Panc1 (cell line): Measurements from ENCODE around the gene GEMIN7. TPM values are rescaled to one million over a fixed set of nuclear protein-coding genes. Genes with fewer than 3 reads are reported as not detected.
A peak's percentile ranks its signal among the peaks of the same experiment; 100 is the strongest.

Experiments
- ATAC-seq: fragments of 200-7000 bp; cut with Tn5 transposase; 2 replicates; pipeline ENCODE4 v1.9.1; 2020; ENCODE audit warnings: mild to moderate bottlenecking, moderate library complexity
- BruUV-seq: library from RNA; stranded (reverse); fragments of 400-500 nt; replicated peaks from 2 replicates; lab custom pipeline; 2021; lab: Mats Ljungman, UMichigan
- CTCF ChIA-PET: fragments of 300-600 bp; sonication (Branson Sonifier 250); formaldehyde crosslinking; loops from one replicate; lab custom pipeline; 2022; ENCODE audit warnings: antibody characterized with exemption; lab: Charles Lee
- POLR2A ChIA-PET: fragments of 300-600 bp; sonication (Branson Sonifier 250); formaldehyde crosslinking; loops from one replicate; lab custom pipeline; 2022; ENCODE audit warnings: antibody characterized with exemption; lab: Charles Lee
- DNase-seq: peaks from one replicate; pipeline ENCODE4 v3.0.0-alpha.2; 2010; ENCODE audit warnings: low read depth, low spot score
- H3K27ac ChIP-seq: 2 replicates; pipeline ENCODE4 v1.5.1; 2011; ENCODE audit warnings: mild to moderate bottlenecking, low read length, inconsistent platforms
- H3K27me3 ChIP-seq: fragments of 200-500 bp; sonication (Bioruptor generic); 2 replicates; pipeline ENCODE4 v1.6.0; 2014; ENCODE audit warnings: low read length, inconsistent platforms; ENCODE audit not compliant: control insufficient read depth, insufficient read depth
- H3K36me3 ChIP-seq: fragments of 200-500 bp; sonication (Bioruptor generic); 2 replicates; pipeline ENCODE4 v1.5.1; 2014; ENCODE audit warnings: inconsistent platforms, mild to moderate bottlenecking, low read length, moderate library complexity; ENCODE audit not compliant: control insufficient read depth, insufficient read depth
- H3K4me1 ChIP-seq: 2 replicates; pipeline ENCODE4 v1.5.1; 2011; ENCODE audit warnings: inconsistent platforms, mild to moderate bottlenecking, low read length, moderate library complexity; ENCODE audit not compliant: control insufficient read depth, insufficient read depth
- H3K4me3 ChIP-seq, 2 experiments: 2 replicates each; pipeline ENCODE4 v1.5.1; 2011 to 2012; ENCODE audit warnings: low read depth in 2 of 2, low read length in 2 of 2, mild to moderate bottlenecking in 2 of 2, inconsistent platforms in 1 of 2, moderate library complexity in 1 of 2
- H3K9me3 ChIP-seq: fragments of 200-500 bp; sonication (Bioruptor generic); 2 replicates; pipeline ENCODE4 v1.5.1; 2014; ENCODE audit warnings: low read depth, mild to moderate bottlenecking, inconsistent platforms, low read length, moderate library complexity; ENCODE audit not compliant: control insufficient read depth, insufficient read depth
- CTCF ChIP-seq: fragments of 450-650 bp; IDR thresholded peaks from 2 replicates; pipeline ENCODE4 v1.5.1; 2017; ENCODE audit warnings: mild to moderate bottlenecking
- POLR2AphosphoS5 ChIP-seq: IDR thresholded peaks from 2 replicates; pipeline ENCODE4 v1.6.1; 2012; ENCODE audit warnings: mild to moderate bottlenecking, low read depth, low read length, moderate library complexity
- REST ChIP-seq, 2 experiments: IDR thresholded peaks; 2 replicates each; pipeline ENCODE4 v1.6.1; 2011 to 2012; ENCODE audit warnings: low read depth in 2 of 2, control low read depth in 1 of 2, low read length in 1 of 2, mild to moderate bottlenecking in 1 of 2, moderate library complexity in 1 of 2; ENCODE audit not compliant: insufficient read depth in 1 of 2
- SIN3A ChIP-seq: IDR thresholded peaks from 2 replicates; pipeline ENCODE4 v1.6.1; 2012; ENCODE audit warnings: low read depth, mild to moderate bottlenecking, low read length, moderate library complexity, borderline replicate concordance; ENCODE audit not compliant: insufficient read depth
- TCF7L2 ChIP-seq: IDR thresholded peaks from 2 replicates; pipeline ENCODE4 v1.6.1; 2011; ENCODE audit warnings: mild to moderate bottlenecking, low read depth, low read length, inconsistent platforms
- in situ Hi-C: cut with HindIII; loops from 2 replicates; pipeline ENCODE4 v1.10.0; 2016; ENCODE audit warnings: low sequenced_read_pairs, low pct_unique_long_range_greater_than_20kb
- intact Hi-C: fragments of 100-400 bp; cut with micrococcal nuclease; formaldehyde crosslinking; loops from one replicate; pipeline ENCODE4 v1.10.0; 2022; ENCODE audit not compliant: unreplicated experiment
- total RNA-seq: library from RNA; stranded (reverse); gene quantifications from one replicate; pipeline ENCODE4 v1.2.1, GENCODE V29; 2021; ENCODE audit not compliant: unreplicated experiment

The GEMIN7 gene
- total RNA-seq, 1 experiment from 2014 or later: 29.5 TPM

GRCh38 chr19:45128806-45129205, 49.7 kb downstream of the GEMIN7 start:
- DNase-seq (no peak), ATAC-seq (no peak)
- ChIA-PET POLR2A (no interaction called here), CTCF (no interaction called here)
- Histone ChIP-seq H3K36me3 (no peaks in the 10 kb centered on the region), H3K4me1 (no peaks in the 10 kb centered on the region), H3K4me3 (no peak overlapping the region), H3K27ac (no peak overlapping the region), H3K27me3 (no peaks in the 10 kb centered on the region), H3K9me3 (no peaks in the 10 kb centered on the region)
- no TSS peak for BruUV-seq
- in situ Hi-C loops (no loop called here), intact Hi-C loops (no loop called here)
- no peak for TF ChIP-seq POLR2AphosphoS5

DNA sequence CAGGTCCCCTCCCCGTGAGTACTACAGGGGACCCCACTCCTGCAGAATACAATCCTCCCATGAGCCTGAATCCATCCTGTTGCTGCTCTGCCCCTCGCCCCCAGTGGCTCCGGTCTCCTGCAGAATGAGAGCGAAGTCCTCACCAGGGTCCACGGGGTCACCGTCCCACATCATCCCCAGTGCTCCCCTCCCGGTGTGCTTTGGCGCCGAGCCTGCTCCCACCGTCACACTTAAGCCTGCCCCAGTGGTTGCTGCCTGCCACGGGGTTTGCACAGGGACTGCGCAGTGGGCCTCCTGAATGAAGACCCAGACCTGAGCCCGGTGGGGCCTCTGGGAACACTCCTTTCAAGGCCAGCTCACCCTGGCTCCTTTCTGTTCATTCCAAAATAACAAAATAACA, 51.2 kb downstream of the GEMIN7 start:
- Histone ChIP-seq H3K27ac (no peak overlapping the region), H3K36me3 (no peaks in the 10 kb centered on the region), H3K9me3 (no peaks in the 10 kb centered on the region), H3K27me3 (no peaks in the 10 kb centered on the region), H3K4me1 (no peaks in the 10 kb centered on the region), H3K4me3 (no peak overlapping the region)
- ATAC-seq (no peak), DNase-seq (no peak)
- ChIA-PET CTCF (no interaction called here), POLR2A (no interaction called here)
- intact Hi-C loops (no loop called here), in situ Hi-C loops (no loop called here)
- TF ChIP-seq REST (IDR thresholded peaks at IDR 0.05; ENCODE audit: insufficient read depth in 1 of 2, low read depth in 2 of 2, low read length in 1 of 2): no peak
- no peak for TF ChIP-seq SIN3A
- BruUV-seq: no TSS peak

- TF ChIP-seq CTCF: no peak; the same call in 1 of the 2 replicates
- no peak for TF ChIP-seq POLR2AphosphoS5
- no peak for TF ChIP-seq SIN3A
- no peak for TF ChIP-seq TCF7L2
- no peak for TF ChIP-seq REST (IDR thresholded peaks at IDR 0.05; ENCODE audit: insufficient read depth in 1 of 2, low read depth in 2 of 2, low read length in 1 of 2)
- BruUV-seq: no TSS peak
- in situ Hi-C loops (no loop called here), intact Hi-C loops (no loop called here)
- no peaks in the 10 kb centered on the region for H3K4me1 ChIP-seq
- DNase-seq (no peak), ATAC-seq (peak; percentile 83)
- ChIA-PET CTCF (no interaction called here), POLR2A (interaction anchor here (0.7 kb wide), 1 partner anchor 42 kb away, joined by 3 read pairs; no protein-coding TSS in a partner anchor)
- no peak overlapping the region for H3K4me3 ChIP-seq
- no peaks in the 10 kb centered on the region for H3K36me3 ChIP-seq
- H3K27me3 ChIP-seq: no peaks in the 10 kb centered on the region
- H3K9me3 ChIP-seq: no peaks in the 10 kb centered on the region
- no peak overlapping the region for H3K27ac ChIP-seq
Measured at GRCh38 chr19:45130888-45131615, 52.0 kb downstream of the GEMIN7 start.
